Kidney tubule cell (primary cell): ENCODE data around the gene ZFHX3.
A peak's percentile ranks its signal among the peaks of the same experiment; 100 is the strongest.

ENCODE experiments used
- DNase-seq: peaks from one replicate; pipeline ENCODE4 v3.0.0-alpha.2; 2018; ENCODE audit warnings: low spot score

ZFHX3 gene

DNA sequence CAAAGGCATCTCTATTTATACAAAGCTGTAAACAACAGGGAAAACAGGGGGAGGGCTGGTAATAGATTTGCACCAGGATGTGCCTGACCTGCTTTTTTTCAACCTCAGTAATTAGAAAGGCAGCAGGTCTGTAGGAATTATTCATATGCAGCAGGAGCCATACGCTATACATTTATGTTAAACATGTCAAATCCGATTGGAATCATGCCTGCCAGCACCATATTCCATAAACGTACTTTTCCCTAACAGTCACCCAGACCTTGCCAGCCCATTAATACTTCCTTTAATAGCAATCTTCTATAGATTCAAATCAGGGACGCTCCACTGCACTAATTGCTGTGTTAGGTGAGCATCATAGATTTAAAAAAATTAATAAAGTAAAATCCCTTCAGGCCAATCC, 223.9 kb downstream of the ZFHX3 start:
- DNase-seq = no peak

DNA sequence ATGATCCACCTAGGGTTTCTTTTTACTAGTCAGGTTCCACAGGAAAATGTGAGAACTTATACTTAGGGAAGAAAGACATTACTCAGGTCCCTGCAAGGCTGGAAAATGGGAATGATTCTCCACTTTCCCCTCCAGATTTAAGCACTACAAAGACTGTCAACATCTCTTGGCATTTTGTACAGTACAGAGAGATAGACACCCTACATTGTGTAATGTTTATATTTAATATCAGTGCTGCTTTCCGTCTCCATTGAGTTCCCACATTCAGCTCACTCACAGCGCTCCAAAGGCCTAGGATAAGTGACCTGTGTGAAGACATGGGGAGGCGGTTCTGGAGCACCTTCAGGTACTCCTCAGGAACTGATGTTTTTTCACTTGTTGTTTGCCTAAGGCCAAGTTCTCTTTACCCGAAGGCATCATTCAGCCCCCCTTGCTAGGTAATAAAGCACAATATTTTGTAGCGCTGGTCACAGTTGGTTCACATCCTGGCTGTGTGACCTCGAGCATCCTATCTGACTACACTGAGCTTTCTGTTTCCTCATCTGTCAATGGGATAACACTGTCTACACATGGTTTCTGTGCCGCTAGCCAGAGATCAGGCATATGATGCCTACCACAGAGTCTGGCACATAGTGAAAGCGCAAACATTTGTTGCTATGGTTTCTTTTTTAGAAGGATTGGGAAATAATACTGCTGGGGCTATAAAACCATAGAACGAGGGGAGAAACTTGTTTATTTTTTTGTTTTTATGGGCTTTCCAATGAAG, 226.6 kb downstream of the ZFHX3 start:
- no peak for DNase-seq

DNA sequence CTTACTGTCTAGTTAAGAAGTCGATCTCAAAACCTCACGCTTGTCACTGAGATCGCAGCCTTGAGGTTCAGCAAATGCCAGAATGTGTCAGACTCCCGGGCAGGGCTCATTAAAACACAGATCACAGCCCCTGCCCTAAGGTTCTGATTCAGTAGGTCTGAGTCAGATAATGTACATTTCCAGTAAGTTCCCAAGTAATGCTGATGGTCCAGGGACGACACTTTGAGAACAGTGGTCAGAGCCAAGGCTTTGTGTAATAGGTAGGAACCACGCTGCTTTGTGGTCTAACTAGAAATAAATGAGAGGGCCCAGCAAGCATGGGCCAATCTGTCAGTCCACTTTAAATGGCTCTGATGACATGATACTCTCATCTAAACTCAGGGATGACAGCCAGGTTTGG, 228.6 kb downstream of the ZFHX3 start:
- DNase-seq = peak; percentile 92

DNA sequence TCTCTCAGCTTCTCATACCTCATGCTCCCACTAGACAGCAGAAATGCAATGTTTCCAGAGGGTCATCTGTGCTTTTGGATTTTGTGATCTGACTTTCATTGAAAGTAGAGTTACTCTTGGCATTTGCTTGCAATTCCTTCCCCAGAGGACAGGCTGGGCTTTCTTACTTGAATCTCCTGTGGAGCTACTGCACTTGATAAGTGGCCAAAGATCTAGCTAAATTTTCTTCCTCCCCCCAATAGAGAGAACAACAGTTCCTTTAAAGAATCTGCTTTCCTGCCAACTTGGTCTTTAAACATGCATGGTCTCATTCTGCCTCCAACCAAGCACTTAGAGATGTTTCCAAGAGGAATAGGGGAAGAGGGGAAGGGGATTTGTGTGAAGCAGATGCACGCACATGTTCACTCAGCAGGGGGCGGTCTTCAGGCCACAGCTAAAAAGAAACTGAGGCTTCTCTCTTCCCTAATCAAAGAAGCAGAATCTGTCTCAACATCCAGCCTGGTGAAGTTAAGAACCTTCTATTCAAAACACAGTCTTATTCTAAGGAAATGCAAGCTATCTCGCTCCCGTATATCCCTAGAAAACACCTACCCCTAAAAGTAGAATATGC, 229.6 kb downstream of the ZFHX3 start:
- DNase-seq = no peak

DNA sequence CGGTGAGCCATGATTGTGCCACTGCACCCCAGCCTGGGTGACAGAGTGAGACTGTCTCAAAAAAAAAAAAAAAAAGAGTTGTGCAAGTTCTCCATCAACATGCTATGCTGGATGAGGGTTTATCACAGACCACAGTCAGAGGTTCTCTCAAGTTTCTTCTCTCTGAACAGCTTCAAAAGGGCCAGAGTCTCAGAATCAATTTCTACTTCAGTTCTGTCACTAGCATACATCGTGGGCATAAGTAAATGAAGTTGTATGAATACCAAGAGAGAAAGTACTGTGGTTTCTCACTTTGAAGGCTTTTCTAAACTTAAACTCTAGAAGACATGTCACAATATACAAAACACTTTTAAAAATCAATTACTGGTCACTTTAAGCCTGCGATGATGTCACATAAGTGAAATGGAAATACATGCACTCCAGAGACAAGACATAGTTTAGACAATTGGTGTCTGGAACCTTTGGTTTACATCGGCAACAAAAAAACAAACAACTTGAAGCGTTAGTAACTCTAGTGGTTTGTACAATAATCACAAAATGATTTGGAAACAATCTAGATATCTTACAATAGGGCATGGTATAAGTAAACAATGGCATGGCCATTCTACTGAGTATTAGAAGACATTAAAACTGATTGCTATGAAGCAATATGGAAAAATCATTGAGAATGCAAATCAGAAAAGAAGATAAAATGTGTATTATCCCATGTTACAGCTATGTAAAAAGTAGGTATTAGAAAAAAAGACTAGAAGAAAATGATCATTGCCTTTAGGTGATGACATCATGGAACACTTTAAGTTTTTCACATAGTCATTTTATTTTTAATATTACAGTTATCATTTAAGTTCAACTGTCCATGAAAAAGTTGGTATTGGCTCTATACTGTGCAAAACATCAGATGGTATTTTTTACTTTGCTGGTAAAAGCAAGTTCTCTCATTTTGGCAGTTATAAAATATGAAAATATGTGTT, 232.3 kb downstream of the ZFHX3 start:
- no peak for DNase-seq

DNA sequence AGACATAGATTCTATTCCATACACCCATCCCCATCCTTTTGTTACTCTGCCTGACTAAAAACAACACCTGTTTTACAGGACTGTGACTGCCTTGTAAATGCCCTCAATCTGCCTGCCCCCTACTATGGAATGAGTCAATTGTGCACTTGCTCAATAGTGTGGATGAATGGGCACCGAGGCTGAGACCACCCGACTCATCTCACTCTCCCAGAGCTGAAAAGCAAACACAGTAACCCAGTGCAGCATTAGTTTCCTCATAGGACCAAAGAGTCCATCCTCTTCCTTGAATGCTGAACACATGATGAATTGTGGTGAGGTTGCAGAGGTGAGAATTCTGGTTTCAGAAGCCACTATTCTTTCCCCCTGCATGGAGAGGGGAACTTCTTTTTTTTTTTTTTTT, 233.7 kb downstream of the ZFHX3 start:
- peak; percentile 85 for DNase-seq

DNA sequence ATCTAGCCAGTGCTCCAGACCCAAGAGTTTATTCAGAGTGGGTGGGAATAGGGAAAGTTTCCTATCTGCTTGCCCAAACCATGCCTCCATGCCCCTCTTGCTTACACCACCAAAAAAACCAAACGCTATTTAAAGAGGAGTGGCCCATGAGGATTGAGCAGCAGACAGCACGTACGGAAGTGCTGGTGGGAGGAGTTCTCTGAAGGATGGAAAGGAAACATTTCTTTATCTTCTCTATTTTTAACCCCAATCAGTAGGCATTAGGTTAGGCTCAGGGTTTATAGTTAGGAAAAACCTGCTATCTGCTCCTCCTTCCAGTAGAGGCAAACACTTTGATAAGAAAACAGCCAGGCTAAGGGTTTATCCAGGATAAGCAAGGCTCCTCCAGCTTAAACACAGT, 235.3 kb downstream of the ZFHX3 start:
- DNase-seq = no peak

DNA sequence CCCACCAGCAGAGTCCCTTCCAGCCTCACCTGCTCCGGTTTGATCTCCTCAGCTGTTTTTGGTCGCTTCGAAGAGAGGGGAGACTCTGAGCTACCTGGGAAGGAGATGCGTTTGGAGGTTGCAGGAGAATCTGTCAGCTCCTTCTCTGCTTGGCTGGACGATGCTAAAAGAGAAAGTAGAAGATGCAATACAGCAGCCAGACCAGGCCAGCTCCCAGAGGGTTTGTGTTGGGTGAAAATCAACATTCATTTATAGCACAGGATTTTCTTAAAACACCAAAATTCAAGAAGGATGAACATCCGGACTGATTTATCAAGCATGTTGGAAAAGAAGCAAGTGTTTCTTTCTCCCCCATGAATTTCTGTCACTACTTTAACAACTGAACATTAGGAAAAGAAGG, 236.1 kb downstream of the ZFHX3 start:
- no peak for DNase-seq

DNA sequence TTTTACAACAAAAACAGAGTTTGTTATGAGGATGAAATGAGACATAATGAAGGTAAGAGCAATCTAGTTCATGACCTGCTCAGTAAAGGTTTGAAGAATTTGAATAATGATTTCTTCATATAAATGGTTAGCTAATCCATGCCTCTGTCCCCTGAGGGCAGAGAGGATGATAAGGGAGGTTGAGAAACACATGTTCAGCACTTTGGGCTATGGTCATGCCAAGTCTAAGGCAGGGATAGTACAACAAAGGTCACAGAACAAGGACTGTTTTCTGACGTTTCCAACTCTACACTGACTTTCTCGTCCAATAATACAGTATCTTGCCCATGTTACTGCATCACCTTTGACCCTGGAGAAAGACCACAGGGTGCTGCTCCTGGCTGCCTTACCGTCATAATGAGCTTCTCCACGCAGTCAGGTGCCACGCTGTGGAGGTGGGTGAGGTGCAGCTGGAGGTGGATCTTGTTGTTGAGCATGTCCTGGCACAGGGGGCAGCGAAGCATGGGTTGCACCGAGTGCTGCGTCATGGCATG, 236.7 kb downstream of the ZFHX3 start:
- DNase-seq = no peak

DNA sequence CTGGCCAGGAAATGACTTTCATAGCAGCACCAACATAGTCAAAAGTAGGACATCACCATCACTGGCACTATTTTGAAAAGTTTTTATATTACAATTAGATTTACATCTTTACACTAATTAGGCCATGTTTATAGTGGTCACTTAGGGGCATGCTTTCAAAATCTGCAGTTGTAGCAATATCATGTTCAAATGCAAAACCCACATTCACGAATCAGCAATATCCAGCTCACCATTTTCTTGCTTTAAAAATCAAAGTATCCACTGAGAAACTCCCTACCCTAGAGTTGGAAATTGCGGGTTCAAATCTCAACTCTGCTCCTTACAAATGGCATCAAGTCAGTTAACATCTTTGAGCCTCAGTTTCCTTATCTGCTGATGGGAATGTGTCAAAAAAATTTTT, 237.4 kb downstream of the ZFHX3 start:
- no peak for DNase-seq

DNA sequence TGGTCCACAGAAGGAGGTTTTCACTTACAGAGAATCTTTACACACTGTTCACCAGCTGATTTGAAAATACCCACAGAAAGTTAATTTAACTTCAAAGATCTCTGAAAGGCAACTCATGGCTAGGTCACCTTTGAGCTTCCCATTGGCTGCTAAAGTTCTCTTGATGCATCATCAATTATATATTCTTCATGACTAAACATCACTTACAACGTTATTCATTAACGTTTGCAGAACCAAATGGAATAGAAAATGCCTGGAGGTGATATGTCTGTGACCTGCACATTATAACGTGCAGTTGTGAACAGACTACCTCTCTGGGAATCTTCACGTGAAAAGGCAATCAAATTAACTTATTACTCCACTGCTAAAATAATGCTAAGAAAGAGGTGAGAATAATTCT, 238.5 kb downstream of the ZFHX3 start:
- peak; percentile 85 for DNase-seq

DNA sequence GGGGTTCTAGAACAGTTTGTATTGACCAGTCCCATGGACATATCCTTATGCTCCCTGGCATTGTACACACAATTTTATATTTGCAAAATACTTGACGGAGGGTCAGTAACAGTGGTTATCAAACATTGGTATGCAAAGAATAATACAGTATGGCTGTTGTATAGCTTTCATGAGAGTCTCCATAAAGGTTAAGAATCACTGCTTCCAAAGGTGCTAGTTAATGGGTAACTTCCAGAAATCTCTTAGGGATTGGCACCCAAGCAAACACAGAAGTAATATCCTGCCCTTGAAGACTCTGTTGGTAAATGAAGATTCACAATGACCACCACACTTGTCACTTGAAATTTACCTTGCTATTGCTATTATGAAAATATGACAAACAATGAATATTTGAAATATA, 239.2 kb downstream of the ZFHX3 start:
- DNase-seq = peak; percentile 20

DNA sequence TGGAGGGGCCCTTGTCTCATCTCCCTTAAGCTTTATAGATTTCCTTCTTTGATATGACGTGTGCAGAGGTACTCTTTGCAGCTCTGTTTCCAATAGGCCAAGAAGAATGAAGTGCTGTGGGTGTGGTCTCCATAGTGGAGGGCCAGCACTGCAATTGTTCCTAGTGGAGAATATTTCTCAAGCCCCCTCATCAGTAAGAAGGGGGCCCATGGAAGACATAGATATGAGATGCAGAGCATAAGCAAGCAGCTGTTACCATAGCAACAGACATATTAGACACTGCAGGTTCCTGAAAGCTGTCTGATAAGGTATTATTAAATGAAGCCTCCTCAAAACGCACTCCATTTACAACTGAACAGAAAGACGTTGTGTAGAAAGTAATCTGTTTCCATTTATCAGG, 240.7 kb downstream of the ZFHX3 start:
- no peak for DNase-seq

DNA sequence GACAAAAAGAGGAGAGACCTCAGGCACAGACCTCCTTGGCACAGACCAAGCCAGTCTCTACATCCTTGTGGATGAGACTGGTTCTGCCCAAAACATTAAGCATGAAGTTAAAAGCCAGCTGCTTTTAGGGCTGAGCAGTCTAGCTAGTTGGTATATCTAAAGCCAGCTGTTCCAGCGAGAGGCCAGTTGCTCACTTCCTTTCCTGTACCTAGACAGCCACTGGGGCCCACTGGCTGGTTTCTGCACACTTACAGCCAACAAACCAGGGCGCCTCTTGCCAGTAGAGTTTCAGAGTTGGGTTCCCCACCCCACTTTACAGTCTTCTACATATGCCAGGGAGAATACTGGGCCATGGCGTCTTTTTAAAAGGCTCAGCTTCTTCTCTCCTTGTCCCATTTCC, 242.4 kb downstream of the ZFHX3 start:
- no peak for DNase-seq

DNA sequence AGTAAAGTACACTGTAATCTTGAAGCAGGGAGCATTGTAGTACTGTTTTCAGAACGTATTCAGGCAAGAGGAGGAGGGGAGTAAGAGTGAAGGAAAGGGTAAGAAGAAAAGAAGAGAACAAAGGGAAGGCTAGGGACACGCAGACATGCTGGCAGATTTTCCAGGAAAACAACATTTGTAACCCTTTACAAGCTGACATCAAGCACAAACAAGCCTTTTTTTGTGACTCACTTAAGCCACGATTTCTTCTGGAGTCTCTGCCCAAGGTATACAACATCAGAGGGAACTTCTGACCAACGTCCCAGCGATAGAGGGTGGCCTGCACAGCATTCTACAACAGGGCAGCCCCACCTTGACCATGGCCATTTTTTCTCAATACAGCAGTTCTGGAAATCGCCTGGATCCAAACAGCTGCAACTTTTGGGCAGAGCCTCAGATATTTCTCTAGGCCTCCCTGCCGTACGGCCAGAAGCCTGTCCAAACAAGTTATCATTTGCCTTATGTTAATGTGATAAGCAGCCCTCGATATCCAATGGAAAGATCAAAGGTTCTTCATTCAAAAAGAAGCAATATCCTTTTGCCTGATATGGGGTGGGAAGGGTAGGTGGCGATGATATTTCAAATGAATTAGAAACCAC, 247.3 kb downstream of the ZFHX3 start:
- DNase-seq = no peak

DNA sequence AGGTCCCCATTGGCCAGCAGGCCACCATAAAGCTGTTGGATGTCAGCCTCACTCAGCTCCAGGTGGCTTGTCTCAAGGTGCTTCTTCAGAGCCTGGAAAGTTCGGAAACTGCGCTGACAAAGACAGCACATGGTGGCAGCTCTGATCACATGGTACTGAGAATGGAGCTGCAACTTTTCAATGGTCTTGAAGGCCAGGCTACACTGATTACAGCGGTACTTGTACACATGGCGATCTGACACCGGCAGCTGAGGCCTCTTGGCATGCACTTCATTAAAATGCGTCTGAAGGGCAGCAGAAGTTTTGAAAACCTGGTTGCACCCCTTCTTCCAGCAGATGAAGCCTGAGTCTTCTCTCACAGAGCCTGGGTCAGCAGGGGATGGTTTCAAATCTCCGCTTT, 249.7 kb downstream of the ZFHX3 start:
- DNase-seq = no peak

DNA sequence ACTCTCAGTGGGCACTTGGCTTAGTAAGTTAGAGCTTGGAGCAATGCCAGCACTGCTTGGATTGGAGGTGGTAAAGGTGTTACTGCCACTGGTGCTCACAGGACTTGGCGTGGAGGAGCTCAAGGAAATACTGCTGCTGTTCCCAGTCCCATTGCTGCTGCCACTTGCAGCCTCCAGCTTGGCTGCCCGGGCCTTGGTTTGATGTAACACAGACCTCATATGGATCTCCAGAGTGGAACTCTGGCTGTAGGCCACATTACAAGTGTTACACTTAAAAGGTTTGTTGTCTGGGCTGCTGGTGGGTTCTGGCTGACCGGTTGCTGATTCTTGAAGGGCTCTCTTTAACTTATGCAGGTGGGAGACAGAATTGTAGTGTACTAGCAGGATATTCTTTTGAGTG, 250.3 kb downstream of the ZFHX3 start:
- no peak for DNase-seq

DNA sequence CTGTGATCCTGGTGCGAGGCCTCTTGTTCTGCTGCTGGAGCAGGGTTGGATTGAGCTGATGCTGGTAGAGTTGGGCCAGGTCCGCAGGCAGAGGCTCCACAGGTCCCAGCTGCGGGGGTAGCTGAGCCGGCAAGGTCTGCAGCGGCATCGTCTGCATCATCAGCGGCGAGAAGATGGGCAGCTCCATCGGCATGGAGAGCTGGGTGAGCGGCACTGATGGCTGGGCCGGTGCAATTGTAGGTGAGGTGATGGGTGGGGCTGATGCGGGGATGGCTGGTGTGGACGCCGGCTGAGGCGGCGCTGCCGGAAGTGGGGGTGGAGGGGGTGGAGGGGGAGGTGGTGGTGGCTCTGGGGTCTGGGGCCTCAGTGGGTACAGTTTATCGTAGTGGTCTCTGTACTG, 251.7 kb downstream of the ZFHX3 start:
- no peak for DNase-seq

DNA sequence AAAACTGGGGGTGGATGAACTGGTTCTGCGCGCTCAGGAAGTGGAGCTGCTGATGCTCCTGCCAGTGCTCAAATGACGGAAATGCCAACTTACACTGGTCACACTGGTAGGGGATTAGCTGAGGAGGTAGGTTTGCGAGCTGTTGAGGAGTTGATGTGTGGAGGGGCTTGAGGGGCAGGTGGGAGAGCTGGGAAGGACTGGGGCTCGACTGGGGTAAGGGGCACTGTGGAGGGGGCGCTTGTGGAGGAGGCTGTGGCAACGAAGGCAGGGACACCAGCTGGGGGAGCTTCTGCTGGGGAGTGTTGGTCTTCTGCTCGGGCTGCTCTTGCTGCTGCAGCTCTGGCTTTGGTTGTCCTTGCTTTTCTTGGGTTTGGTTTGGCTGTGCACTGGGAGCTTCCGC, 252.9 kb downstream of the ZFHX3 start:
- DNase-seq = no peak

DNA sequence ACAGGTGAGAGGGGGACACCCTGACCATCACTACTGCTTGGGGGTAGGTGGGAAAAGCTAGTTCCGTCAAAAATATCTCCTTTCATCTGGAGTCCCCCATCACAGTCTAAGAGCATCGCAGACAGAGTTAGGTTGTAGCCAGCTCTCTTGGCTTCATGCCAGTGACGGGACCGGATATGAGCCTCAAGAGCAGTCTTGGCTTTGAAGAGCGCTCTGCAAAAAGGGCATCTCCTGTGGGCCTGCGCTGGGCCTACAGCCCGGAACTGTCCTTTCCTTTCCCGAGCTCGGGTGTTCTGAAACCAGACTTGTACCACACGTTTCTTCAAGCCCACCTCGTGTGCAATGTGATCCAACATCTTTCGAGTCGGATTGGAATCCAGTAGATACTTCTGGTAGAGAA, 253.6 kb downstream of the ZFHX3 start:
- no peak for DNase-seq

DNA sequence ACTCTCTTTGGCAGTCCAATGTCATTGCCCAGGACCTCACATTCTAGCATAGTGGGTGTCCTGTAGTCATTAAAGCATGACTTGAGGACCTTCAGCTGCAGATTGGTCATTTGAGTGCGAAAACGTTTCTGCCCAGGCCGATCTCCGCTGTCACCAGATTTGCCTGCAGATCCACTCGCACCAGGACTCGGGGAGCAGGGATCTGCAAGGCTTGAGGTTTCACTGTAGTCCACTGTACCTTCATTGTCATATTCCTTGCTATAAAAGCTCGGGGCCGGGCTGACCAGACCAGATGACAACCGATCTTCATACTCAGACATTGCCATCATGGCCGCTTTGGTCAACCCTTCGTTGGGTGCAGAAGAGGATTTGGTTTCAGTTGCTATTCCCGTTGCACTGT, 254.2 kb downstream of the ZFHX3 start:
- DNase-seq = no peak

DNA sequence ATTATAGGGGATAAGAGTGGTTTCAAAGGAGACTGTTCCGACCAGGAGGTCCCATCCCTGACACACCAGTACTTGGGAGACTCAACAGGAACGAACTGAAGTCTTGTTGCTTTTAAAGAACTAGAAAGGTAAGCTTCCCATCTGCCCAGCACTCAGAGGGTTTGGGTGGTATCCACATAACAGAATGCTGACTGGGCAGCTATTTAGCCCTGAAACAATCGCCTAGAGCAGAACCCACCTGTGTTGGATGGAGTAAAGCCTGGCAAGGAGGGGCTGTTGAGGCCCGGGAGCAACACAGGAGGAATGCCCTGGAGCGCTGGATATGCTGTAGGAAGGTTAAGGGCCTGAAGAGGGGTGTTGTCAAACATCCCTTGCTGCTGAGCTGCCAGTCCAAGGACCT, 254.9 kb downstream of the ZFHX3 start:
- DNase-seq = no peak
